NCI-H2171 treated with DMSO at 0.1 percent for 48 hours (cell line): Measurements from ENCODE around the gene TSHZ2.

Experiments
- DNase-seq: peaks from one replicate; lab custom pipeline; 2025; lab: John Stamatoyannopoulos, UW

The TSHZ2 gene

DNA sequence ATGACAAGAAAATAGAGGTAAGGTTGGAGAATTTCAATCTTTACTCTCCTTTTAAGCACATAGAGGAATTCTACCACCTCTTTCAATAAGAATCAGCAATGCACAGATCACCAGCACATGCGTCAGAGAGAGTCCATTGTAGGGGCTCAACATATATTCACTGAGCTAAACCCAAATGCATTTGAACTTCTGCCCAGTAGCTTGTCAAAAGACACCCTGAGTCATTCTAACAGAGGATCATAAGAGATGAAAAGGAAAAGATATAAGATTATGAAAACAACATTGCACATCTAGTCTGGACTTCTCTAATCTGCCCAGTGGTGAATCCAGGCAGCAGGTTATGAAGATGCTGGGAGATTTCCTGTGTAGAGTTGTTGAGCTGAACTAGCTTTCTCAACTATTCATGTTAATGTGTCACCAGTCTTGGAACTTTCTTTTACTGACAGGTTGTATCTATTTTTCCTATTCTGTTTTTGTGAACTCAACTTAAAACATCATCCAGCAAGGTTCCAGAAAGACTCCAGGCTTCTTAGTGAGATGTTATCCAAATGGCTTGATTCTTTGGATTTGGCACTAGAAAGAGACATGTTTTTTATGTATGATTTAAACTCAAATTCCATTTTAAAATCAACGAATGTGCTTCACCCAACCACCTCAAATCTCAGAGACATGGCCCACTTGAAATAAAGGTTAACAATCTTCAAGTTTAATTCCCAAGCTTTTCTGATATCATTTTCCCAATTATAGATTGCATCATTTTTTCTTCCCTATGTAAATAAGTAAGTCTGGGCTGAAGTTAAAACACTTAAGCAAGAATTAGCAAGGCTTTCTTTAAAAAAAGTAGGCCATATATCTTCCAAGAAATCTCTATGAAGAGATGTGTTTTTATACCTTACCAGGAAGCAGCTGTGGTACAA is 89.3 kb downstream of the TSHZ2 start:
- no peak for DNase-seq

DNA sequence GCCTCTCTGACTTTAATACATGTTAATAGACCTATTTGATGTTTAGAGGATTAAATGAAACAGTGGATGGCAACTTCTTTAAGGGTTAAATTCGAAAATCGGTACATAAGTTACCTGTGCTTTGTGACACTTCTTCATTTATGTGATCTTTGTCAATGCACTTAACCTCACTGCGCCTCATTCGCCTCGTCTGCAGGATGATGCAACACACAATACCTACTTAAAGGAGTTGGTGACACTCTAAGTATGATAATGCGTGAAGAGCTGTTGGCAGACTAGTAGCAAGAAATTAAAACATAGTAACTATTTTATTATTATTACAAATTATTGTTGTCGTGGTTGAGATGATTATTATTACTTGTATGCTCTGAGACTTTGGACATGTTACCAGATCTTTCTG is 92.8 kb downstream of the TSHZ2 start:
- no peak for DNase-seq

DNA sequence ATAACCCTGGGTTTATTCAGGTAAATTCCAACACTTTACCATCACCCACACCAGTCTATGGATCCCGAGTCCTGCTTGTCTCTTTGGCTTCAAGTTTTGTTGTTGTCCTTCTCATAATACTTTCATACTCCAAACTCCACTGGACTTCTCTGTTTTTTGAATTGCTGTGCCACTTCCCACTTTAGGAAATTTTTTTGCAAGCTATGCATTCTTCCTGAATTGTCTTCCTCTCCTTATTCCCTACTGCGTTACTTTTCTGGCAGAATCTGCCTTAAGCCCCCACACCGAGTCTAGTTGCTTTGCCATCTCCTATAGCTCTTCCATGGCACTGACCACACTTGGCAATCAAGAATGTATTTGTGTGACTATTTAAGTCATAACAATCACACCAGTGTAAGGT is 96.1 kb downstream of the TSHZ2 start:
- DNase-seq, result no peak

GRCh38 chr20:53069132-53069531 is 97.0 kb downstream of the TSHZ2 start:
- no peak for DNase-seq

DNA sequence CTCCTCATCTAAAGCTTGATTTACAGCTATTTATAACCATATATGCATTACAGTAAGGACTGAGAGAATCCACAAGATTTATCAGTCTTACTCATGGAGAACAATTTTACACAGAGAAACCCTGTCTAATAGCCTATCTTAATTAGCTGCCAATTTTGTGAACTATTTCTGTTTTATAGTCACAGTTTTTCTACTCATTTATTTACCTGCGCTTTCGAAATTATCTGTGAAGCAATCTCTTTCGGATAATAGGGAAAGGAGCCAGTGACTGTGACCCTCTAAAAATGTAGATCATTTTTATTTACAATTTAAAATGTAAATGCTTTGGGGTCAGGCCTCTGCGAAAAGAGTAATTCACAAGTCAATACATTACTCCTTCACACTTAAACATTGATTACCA is 98.1 kb downstream of the TSHZ2 start:
- DNase-seq, result no peak

DNA sequence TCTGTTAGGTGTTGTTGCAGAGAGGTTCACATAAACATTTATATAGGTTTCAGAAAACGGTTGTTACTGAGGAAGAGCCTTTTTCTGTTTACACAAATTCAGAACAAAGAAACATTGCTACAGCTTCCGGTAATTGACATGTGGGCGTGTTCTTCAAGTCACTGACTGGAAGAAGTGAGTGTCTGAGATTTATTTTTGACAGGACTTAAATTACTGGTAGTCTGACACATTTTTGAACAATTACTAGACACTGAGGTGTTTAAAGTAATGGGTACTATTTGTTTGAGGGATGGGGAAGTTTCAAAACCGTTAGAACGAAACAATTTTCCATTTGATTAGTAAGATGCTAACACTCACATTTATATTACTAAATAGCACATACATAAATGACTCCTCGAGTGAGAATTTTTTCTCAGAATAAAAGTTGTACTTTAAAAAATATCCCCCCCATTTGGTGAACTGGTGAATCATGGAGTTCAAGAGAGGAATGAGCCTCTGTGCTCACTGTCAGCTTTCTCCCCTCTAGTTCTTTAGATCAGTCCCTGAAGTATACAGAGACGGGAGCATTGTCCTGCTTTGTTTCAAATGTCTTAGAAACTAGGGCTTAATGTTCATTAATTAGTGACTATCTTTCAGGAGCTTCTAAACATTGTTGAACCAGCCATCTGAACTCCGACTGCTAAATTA is 98.7 kb downstream of the TSHZ2 start:
- DNase-seq, result no peak

- no peak for DNase-seq
These were observed 99.7 kb downstream of the TSHZ2 start for GRCh38 chr20:53071833-53072232.

GRCh38 chr20:53072923-53073579 is 100.9 kb downstream of the TSHZ2 start:
- DNase-seq, result no peak

GRCh38 chr20:53073636-53074415 is 101.7 kb downstream of the TSHZ2 start:
- no peak for DNase-seq

- DNase-seq, result no peak
These were observed 102.7 kb downstream of the TSHZ2 start for GRCh38 chr20:53074811-53075314.

- no peak for DNase-seq
These were observed 104.5 kb downstream of the TSHZ2 start for GRCh38 chr20:53076668-53077067.

- no peak for DNase-seq
These were observed 105.4 kb downstream of the TSHZ2 start for GRCh38 chr20:53077373-53078205.

DNA sequence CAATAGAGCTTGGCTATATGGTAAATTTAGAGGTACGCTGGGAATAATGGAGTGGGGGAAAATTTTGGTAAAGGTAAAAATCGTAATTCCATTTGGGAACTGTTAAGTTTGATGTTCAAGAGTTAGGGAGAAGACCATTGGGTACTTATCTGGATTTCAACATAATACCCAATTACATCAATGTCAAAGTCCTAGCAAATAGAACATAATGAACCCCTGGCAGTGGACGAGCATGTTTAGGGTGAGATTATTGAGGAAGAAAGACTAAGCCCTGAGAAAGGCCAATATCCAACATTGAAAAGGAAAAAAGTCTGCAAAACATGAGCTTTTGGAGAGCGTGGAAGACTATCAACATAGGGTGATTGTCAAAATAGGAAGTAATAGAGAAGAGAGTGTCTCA is 106.6 kb downstream of the TSHZ2 start:
- no peak for DNase-seq

GRCh38 chr20:53079261-53079691 is 107.1 kb downstream of the TSHZ2 start:
- no peak for DNase-seq

GRCh38 chr20:53079828-53080686 is 107.9 kb downstream of the TSHZ2 start:
- DNase-seq, result no peak

- DNase-seq, result no peak
These were observed 108.5 kb downstream of the TSHZ2 start for GRCh38 chr20:53080687-53080962.

GRCh38 chr20:53080969-53081871 is 109.1 kb downstream of the TSHZ2 start:
- DNase-seq, result no peak

- DNase-seq, result no peak
These were observed 110.0 kb downstream of the TSHZ2 start for GRCh38 chr20:53081916-53082863.
